Panc1 (cell line): ENCODE measurements around the gene ASCC3.

ENCODE experiments used
- POLR2AphosphoS5 ChIP-seq: IDR thresholded peaks from 2 replicates; pipeline ENCODE4 v1.6.1; 2012; ENCODE audit warnings: mild to moderate bottlenecking, low read depth, low read length, moderate library complexity
- TF ChIP-seq, protein P1 (sequence below): fragments of 450-650 bp; IDR thresholded peaks from 2 replicates; pipeline ENCODE4 v1.5.1; 2017; ENCODE audit warnings: mild to moderate bottlenecking
- TF ChIP-seq, protein P2 (sequence below), 2 experiments: IDR thresholded peaks; 2 replicates each; pipeline ENCODE4 v1.6.1; 2011 to 2012; ENCODE audit warnings: low read depth in 2 of 2, control low read depth in 1 of 2, low read length in 1 of 2, mild to moderate bottlenecking in 1 of 2, moderate library complexity in 1 of 2; ENCODE audit not compliant: insufficient read depth in 1 of 2

DNA sequence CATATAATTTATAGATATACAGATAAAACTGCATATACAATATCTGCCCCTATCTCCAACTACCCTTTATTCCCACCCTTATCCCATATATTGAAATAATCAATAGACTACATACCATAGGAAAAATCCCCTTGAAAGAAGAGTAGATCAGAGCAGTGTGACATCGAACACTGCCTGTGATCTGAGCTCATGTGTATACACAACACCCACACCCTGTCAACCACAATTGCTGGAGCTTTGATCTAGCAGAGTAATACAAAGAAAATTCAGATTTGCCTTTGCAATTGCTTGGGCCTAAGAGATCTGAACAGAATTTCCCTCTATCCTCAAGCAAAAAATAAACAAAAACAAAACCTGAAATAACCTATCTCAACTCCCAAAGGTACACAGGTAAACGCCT is 119.3 kb downstream of the ASCC3 start:
- TF ChIP-seq, protein P1, sequence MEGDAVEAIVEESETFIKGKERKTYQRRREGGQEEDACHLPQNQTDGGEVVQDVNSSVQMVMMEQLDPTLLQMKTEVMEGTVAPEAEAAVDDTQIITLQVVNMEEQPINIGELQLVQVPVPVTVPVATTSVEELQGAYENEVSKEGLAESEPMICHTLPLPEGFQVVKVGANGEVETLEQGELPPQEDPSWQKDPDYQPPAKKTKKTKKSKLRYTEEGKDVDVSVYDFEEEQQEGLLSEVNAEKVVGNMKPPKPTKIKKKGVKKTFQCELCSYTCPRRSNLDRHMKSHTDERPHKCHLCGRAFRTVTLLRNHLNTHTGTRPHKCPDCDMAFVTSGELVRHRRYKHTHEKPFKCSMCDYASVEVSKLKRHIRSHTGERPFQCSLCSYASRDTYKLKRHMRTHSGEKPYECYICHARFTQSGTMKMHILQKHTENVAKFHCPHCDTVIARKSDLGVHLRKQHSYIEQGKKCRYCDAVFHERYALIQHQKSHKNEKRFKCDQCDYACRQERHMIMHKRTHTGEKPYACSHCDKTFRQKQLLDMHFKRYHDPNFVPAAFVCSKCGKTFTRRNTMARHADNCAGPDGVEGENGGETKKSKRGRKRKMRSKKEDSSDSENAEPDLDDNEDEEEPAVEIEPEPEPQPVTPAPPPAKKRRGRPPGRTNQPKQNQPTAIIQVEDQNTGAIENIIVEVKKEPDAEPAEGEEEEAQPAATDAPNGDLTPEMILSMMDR: no peak
- TF ChIP-seq POLR2AphosphoS5: no peak
- TF ChIP-seq, protein P2, sequence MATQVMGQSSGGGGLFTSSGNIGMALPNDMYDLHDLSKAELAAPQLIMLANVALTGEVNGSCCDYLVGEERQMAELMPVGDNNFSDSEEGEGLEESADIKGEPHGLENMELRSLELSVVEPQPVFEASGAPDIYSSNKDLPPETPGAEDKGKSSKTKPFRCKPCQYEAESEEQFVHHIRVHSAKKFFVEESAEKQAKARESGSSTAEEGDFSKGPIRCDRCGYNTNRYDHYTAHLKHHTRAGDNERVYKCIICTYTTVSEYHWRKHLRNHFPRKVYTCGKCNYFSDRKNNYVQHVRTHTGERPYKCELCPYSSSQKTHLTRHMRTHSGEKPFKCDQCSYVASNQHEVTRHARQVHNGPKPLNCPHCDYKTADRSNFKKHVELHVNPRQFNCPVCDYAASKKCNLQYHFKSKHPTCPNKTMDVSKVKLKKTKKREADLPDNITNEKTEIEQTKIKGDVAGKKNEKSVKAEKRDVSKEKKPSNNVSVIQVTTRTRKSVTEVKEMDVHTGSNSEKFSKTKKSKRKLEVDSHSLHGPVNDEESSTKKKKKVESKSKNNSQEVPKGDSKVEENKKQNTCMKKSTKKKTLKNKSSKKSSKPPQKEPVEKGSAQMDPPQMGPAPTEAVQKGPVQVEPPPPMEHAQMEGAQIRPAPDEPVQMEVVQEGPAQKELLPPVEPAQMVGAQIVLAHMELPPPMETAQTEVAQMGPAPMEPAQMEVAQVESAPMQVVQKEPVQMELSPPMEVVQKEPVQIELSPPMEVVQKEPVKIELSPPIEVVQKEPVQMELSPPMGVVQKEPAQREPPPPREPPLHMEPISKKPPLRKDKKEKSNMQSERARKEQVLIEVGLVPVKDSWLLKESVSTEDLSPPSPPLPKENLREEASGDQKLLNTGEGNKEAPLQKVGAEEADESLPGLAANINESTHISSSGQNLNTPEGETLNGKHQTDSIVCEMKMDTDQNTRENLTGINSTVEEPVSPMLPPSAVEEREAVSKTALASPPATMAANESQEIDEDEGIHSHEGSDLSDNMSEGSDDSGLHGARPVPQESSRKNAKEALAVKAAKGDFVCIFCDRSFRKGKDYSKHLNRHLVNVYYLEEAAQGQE (IDR thresholded peaks at IDR 0.05; ENCODE audit: insufficient read depth in 1 of 2, low read depth in 2 of 2, low read length in 1 of 2): no peak
